ENCODE measurements around the gene PPP2R3B. TPM values are rescaled to one million over a fixed set of nuclear protein-coding genes. Genes with fewer than 3 reads are reported as not detected.

PPP2R3B gene
- total and polyA plus RNA-seq, 2 of the 4 experiments (the other 2 are of a cell fraction), result 13.2 to 13.3 TPM

DNA sequence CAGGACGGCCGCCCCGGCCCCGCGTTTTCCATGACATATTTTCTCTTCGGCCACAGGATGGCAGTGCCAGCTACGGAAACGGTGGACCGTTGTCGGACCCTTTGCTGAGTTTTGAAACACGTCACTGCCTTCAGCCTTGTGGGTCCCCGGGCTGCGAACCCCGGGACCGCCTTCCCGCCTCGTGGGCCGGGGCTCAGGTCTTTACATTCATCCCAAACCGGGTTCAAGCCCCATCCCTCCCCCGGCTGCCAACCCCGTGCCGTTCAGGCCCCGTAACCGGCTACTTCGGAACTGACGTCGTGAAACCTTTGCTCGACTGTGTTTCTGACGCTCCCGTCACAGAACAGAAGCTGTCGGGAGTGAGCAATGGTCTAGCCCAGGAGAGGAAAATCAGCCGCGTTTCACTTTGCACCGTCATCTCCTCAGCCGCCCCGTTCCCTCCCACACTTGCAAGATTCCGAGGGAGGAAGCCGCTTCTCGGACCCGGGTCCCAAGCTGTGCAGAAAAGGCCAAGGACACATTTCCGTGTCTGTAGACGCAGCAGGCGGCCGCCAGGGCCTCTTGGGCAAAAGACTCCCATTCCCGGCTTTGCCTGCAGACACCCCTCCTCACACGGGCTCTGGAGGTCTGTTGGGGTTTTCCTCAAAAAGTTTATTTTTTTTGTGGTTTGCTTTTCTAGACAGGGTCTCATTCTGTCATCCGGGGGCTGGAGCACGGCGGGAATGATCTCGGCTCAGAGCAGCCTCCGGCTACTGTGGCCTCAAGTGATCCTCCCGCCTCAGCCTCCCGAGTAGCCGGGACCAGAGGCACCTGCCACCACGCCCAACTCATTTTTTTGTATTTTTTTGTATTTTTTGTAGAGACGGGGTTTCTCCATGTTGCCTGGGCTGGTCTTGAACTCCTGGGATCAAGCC, 41.4 kb upstream of the PPP2R3B start:
- Histone ChIP-seq H2AFZ (replicated peaks; ENCODE audit: low read length, poor library complexity) (peak overlapping the region; percentile 67), H3K56ac (ENCODE audit: extremely low read depth, insufficient read depth, low read length) (no peak overlapping the region), H3K9me1 (ENCODE audit: insufficient read depth, low read length) (no peaks in the 10 kb centered on the region), H4K5ac (ENCODE audit: low read depth, low read length) (no peak overlapping the region), H3K4me3 (ENCODE audit: insufficient read depth, low read depth, low read length) (peak overlapping the region; percentile 13; the same call in 1 of the 2 replicates), H3K79me1 (ENCODE audit: low read depth in 1 of 2, low read length in 2 of 2) (no peaks in the 10 kb centered on the region), H4K8ac (ENCODE audit: low read depth in 2 of 2, low read length in 2 of 2) (no peak overlapping the region), H3K23ac (ENCODE audit: low read depth, low read length) (no peak overlapping the region), H3K4me2 (ENCODE audit: low read depth, low read length) (no peak overlapping the region), H3K4ac (ENCODE audit: low read depth, low read length) (no peak overlapping the region), H3K4me1 (ENCODE audit: control insufficient read depth, insufficient read depth, low read length) (no peaks in the 10 kb centered on the region), H3K14ac (replicated peaks; ENCODE audit: low read depth, low read length) (no peak overlapping the region), H2BK15ac (ENCODE audit: low read depth, low read length) (no peak overlapping the region), H2BK20ac (ENCODE audit: low read depth, low read length) (no peak overlapping the region), H2BK5ac (ENCODE audit: low read depth, low read length, poor library complexity, severe bottlenecking) (no peak overlapping the region), H3K9ac (ENCODE audit: low read depth, low read length) (no peak overlapping the region), H3K27me3 (ENCODE audit: control insufficient read depth, insufficient read depth, low read length) (no peaks in the 10 kb centered on the region), H2AK9ac (replicated peaks; ENCODE audit: low read depth, low read length, poor library complexity) (no peak overlapping the region), H4K91ac (ENCODE audit: insufficient read depth, low read depth, low read length) (no peak overlapping the region), H3K9me3 (ENCODE audit: control insufficient read depth, insufficient read depth, low read length) (peaks cover 6% of the 10 kb centered on the region; the same call in 1 of the 2 replicates), H4K20me1 (ENCODE audit: insufficient read depth, low read length) (no peaks in the 10 kb centered on the region), H3K27ac (ENCODE audit: insufficient read depth, low read length) (no peak overlapping the region), H3K36me3 (ENCODE audit: control insufficient read depth, insufficient read depth, low read length) (no peaks in the 10 kb centered on the region), H2AK5ac (ENCODE audit: low read depth, low read length) (no peak overlapping the region), H2BK120ac (ENCODE audit: low read depth, low read length) (no peak overlapping the region), H3K18ac (ENCODE audit: low read depth, low read length) (no peak overlapping the region)
- 15% methylated on average over 4 of the region's 56 CpGs; no CpG with 5 or more reads in 1 of the 2 experiments for WGBS, 2 experiments (ENCODE audit: extremely low coverage in 2 of 2, insufficient read length in 1 of 2)
- ATAC-seq (ENCODE audit: low read depth) (peak; percentile 57), DNase-seq (no peak)
- TF ChIP-seq CEBPB (IDR thresholded peaks at IDR 0.05; ENCODE audit: low read depth, low read length) (no peak), CTCF (conservative IDR thresholded peaks at IDR 0.05; ENCODE audit: low read depth, low read length) (0 out of 2 replicates have a peak, but pooled peaks have one; percentile 10)
- no TSS peak for BruUV-seq (replicated peaks)
- in situ Hi-C loops (cut with MboI; ENCODE audit: low sequenced_read_pairs) (no loop called here), intact Hi-C loops (cut with micrococcal nuclease) (no loop called here), dilution Hi-C loops (cut with HindIII; ENCODE audit: low sequenced_read_pairs, unreplicated experiment) (no loop called here)
- ChIA-PET POLR2A (ENCODE audit: unreplicated experiment) (no interaction called here), CTCF (no interaction called here)
